Psoas muscle (tissue), 8 donors: ENCODE data around the gene DALRD3. TPM values are rescaled to one million over a fixed set of nuclear protein-coding genes. Genes with fewer than 3 reads are reported as not detected.

Experiments used
- ATAC-seq, 4 donors: fragments of 200-7000 bp; cut with Tn5 transposase; one replicate each; pipeline ENCODE4 v1.9.1; 2020; ENCODE audit warnings: moderate library complexity in 3 of 4, mild to moderate bottlenecking in 2 of 4
- DNase-seq, 2 donors: peaks; one replicate each; pipeline ENCODE4 v3.0.0-alpha.2; 2020
- H3K27ac ChIP-seq: fragments of 200-600 bp; one replicate; pipeline ENCODE4 v1.8.0; 2022
- H3K27me3 ChIP-seq, 3 donors: fragments of 200-600 bp in 1 of 3; one replicate each; pipeline versions ENCODE4 v1.6.1 to v1.8.0; 2013 to 2022; ENCODE audit warnings: low read length in 2 of 3, mild to moderate bottlenecking in 2 of 3, moderate library complexity in 1 of 3; ENCODE audit not compliant: insufficient read depth in 3 of 3
- H3K36me3 ChIP-seq, 2 donors: fragments of 200-600 bp in 1 of 2; one replicate each; pipeline versions ENCODE4 v1.6.1 to v1.8.0; 2013 to 2022; ENCODE audit warnings: low read depth in 1 of 2, mild to moderate bottlenecking in 1 of 2, moderate library complexity in 1 of 2; ENCODE audit not compliant: insufficient read depth in 1 of 2
- H3K4me1 ChIP-seq: fragments of 200-600 bp; one replicate; pipeline ENCODE4 v1.8.0; 2022
- H3K4me3 ChIP-seq: fragments of 200-600 bp; one replicate; pipeline ENCODE4 v1.8.0; 2022; ENCODE audit warnings: mild to moderate bottlenecking
- H3K9me3 ChIP-seq: fragments of 200-600 bp; one replicate; pipeline ENCODE4 v1.8.0; 2022
- CTCF ChIP-seq: fragments of 200-600 bp; IDR thresholded peaks from one replicate; pipeline ENCODE4 v1.8.0; 2022; ENCODE audit warnings: antibody characterized with exemption
- WGBS, 3 donors: extraction: QIAGEN DNeasy Blood & Tissue Kit; methylation state at CpG; one replicate each; pipeline versions ENCODE4 v1.1.6 to v1.1.7; 2013; 5-methylcytosine and 5-hydroxymethylcytosine counted together
- intact Hi-C, 2 donors: fragments of 100-400 bp; cut with DNase I; formaldehyde crosslinking; loops; one replicate each; pipeline versions ENCODE4 v1.11.0 to v1.14.2; 2022
- polyA plus RNA-seq, 3 donors: library from polyadenylated mRNA; stranded (reverse); fragments of 200-250 nt; gene quantifications; one replicate each; pipeline ENCODE4 v1.2.3, GENCODE V29; 2013
- total RNA-seq, 4 donors: library from RNA; stranded (reverse); fragmentation: NEBNext Ultra II Directional in 2 of 4; extraction: Animal tissue kit (Norgen Biotek cat#: 25700) in 2 of 4; gene quantifications; one replicate each; pipeline versions ENCODE4 v1.2.1 to v1.2.4, GENCODE V29; 2021 to 2023
- donor health status: healthy with polysubstance abuse.
- donor health status: DM: no; HTN: no; CAD: no; lungs with moderate emphysema.
- donor health status: Bipolar disorder and iron deficiency.
- donor health status: healthy.
- donor health status: DM: yes; HTN: yes; CAD: no.
- donor health status: DM: no; HTN: no; CAD: no.
- donor health status: DM: no; HTN: no; CAD: no.
- donor health status: DM: yes; HTN: yes; CAD: no.

Gene DALRD3
- total and polyA plus RNA-seq, 7 donors: 7.5 to 19.9 (median 10.4) TPM

GRCh38 chr3:49021213-49021812 is 2.9 kb upstream of the DALRD3 start:
- H3K9me3 ChIP-seq: no peaks in the 10 kb centered on the region
- ATAC-seq (peak; percentile 85 to 89 (median 88)), DNase-seq (peak; percentile 100)
- 0 to 1% (median 0%) methylated on average over 49 to 60 of the region's 60 CpGs for WGBS, 3 donors
- H3K4me1 ChIP-seq: peaks cover 49% of the 10 kb centered on the region
- no peaks in the 10 kb centered on the region for H3K27me3 ChIP-seq
- peak overlapping the region; percentile 98 for H3K27ac ChIP-seq
- no peak for TF ChIP-seq CTCF
- H3K4me3 ChIP-seq: peak overlapping the region; percentile 86
- H3K36me3 ChIP-seq: peaks cover 1 to 45% of the 10 kb centered on the region in 2 donors
- intact Hi-C loops: no loop called here

- Histone ChIP-seq H3K36me3 (peaks cover 0 to 45% of the 10 kb centered on the region in 2 donors), H3K27me3 (no peaks in the 10 kb centered on the region), H3K4me3 (peak overlapping the region; percentile 86), H3K27ac (peak overlapping the region; percentile 98), H3K9me3 (no peaks in the 10 kb centered on the region), H3K4me1 (peaks cover 44% of the 10 kb centered on the region)
- 2 to 4% (median 3%) methylated on average over 42 to 51 of the region's 51 CpGs for WGBS, 3 donors
- intact Hi-C loops: no loop called here
- peak in 2 of 4 donors; percentile 1 to 2 for ATAC-seq
- peak; percentile 61 to 77 for DNase-seq
- TF ChIP-seq CTCF: no peak
These were observed 2.2 kb upstream of the DALRD3 start for GRCh38 chr3:49020330-49021212.

GRCh38 chr3:49019941-49020329 is 1.6 kb upstream of the DALRD3 start:
- WGBS, 3 donors: 41 to 48% (median 44%) methylated on average over 12 of the region's 12 CpGs
- peak in 1 of 2 donors; percentile 52 for DNase-seq
- H3K4me1 ChIP-seq: peaks cover 39% of the 10 kb centered on the region

GRCh38 chr3:49018707-49019006 is 277 bp upstream of the DALRD3 start:
- intact Hi-C loops: no loop called here
- Histone ChIP-seq H3K4me3 (peak overlapping the region; percentile 81), H3K4me1 (peaks cover 39% of the 10 kb centered on the region), H3K9me3 (no peaks in the 10 kb centered on the region), H3K27me3 (no peaks in the 10 kb centered on the region), H3K36me3 (peaks cover 2 to 44% of the 10 kb centered on the region in 2 donors), H3K27ac (peak overlapping the region; percentile 74)
- TF ChIP-seq CTCF: no peak
- DNase-seq (no peak), ATAC-seq (no peak)
- 2 to 4% (median 4%) methylated on average over 18 of the region's 18 CpGs for WGBS, 3 donors

More at GRCh38 chr3:49019941-49020329, 1.6 kb upstream of the DALRD3 start:
- intact Hi-C loops: no loop called here
- no peak for TF ChIP-seq CTCF
- Histone ChIP-seq H3K27me3 (no peaks in the 10 kb centered on the region), H3K9me3 (no peaks in the 10 kb centered on the region), H3K36me3 (peaks cover 0 to 45% of the 10 kb centered on the region in 2 donors), H3K4me3 (peak overlapping the region; percentile 86), H3K27ac (peak overlapping the region; percentile 98)
- no peak for ATAC-seq
